ENCODE results near the gene MAGI2. TPM values are rescaled to one million over a fixed set of nuclear protein-coding genes. Genes with fewer than 3 reads are reported as not detected.

Gene MAGI2
- total RNA-seq, 1 experiment from 2014 or later, result 0.52 TPM

DNA sequence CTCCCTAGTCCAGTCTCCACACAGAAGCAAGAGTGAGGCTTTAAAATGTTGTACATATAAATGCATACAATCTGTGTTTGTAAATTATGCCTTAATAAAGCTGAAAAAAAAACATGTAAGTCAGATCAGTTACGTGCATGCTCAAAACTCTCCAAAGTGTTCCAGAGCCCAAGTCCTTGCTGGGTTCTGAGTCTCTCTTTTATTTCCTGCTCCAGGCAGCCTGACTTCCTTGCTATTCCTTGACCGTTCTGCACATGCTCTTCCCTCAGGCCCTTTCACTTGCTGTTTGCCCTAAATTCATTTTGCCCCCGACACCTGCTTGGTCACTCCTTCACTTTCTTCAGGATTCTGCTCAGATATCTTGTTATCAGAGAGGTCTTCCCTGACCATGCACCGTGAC, 884.8 kb downstream of the MAGI2 start:
- H3K4me1 Mint-ChIP-seq (ENCODE audit: low read depth, unreplicated experiment), result no peaks in the 10 kb centered on the region
- H3K4me3 Mint-ChIP-seq (ENCODE audit: low read depth, unreplicated experiment), result no peak overlapping the region
- no peaks in the 10 kb centered on the region for H3K27me3 Mint-ChIP-seq (ENCODE audit: unreplicated experiment)
- H3K27ac Mint-ChIP-seq (ENCODE audit: unreplicated experiment), result no peak overlapping the region
- TF ChIP-seq, protein P1, sequence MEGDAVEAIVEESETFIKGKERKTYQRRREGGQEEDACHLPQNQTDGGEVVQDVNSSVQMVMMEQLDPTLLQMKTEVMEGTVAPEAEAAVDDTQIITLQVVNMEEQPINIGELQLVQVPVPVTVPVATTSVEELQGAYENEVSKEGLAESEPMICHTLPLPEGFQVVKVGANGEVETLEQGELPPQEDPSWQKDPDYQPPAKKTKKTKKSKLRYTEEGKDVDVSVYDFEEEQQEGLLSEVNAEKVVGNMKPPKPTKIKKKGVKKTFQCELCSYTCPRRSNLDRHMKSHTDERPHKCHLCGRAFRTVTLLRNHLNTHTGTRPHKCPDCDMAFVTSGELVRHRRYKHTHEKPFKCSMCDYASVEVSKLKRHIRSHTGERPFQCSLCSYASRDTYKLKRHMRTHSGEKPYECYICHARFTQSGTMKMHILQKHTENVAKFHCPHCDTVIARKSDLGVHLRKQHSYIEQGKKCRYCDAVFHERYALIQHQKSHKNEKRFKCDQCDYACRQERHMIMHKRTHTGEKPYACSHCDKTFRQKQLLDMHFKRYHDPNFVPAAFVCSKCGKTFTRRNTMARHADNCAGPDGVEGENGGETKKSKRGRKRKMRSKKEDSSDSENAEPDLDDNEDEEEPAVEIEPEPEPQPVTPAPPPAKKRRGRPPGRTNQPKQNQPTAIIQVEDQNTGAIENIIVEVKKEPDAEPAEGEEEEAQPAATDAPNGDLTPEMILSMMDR (IDR thresholded peaks at IDR 0.05; ENCODE audit: unreplicated experiment), result no peak
- BruUV-seq (replicated peaks), result no TSS peak
- intact Hi-C loops (cut with micrococcal nuclease; ENCODE audit: unreplicated experiment), result no loop called here
- H3K36me3 Mint-ChIP-seq (ENCODE audit: insufficient read depth, unreplicated experiment), result no peaks in the 10 kb centered on the region
- H3K9me3 Mint-ChIP-seq (ENCODE audit: low read depth, unreplicated experiment), result no peaks in the 10 kb centered on the region
- no peak for DNase-seq
- CTCF ChIA-PET, result no interaction called here

DNA sequence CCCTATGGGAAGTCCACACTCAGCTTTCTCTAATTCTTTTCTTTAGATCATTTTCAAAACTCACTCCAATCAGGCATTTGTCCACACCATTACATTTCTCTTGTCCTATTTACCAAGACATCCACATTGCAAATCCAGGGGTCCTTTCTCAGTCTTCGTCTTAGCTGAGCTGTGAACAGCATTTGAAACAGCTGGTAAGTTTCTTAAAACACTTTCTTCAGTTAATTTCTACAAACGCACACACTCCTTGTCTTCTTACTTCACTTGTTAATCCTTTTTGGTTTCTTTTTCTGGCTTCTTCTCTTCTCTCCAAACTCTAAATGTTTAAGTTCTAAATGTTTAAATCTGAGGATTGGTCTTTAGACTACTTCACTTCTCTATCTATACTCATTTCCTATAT, 885.6 kb downstream of the MAGI2 start:
- TF ChIP-seq, protein P1 (IDR thresholded peaks at IDR 0.05; ENCODE audit: unreplicated experiment), result no peak
- Mint-ChIP-seq H3K9me3 (ENCODE audit: low read depth, unreplicated experiment) (no peaks in the 10 kb centered on the region), H3K4me1 (ENCODE audit: low read depth, unreplicated experiment) (no peaks in the 10 kb centered on the region), H3K27ac (ENCODE audit: unreplicated experiment) (no peak overlapping the region), H3K36me3 (ENCODE audit: insufficient read depth, unreplicated experiment) (no peaks in the 10 kb centered on the region), H3K4me3 (ENCODE audit: low read depth, unreplicated experiment) (no peak overlapping the region), H3K27me3 (ENCODE audit: unreplicated experiment) (no peaks in the 10 kb centered on the region)
- intact Hi-C loops (cut with micrococcal nuclease; ENCODE audit: unreplicated experiment), result no loop called here
- BruUV-seq (replicated peaks), result no TSS peak
- CTCF ChIA-PET, result no interaction called here
- no peak for DNase-seq

DNA sequence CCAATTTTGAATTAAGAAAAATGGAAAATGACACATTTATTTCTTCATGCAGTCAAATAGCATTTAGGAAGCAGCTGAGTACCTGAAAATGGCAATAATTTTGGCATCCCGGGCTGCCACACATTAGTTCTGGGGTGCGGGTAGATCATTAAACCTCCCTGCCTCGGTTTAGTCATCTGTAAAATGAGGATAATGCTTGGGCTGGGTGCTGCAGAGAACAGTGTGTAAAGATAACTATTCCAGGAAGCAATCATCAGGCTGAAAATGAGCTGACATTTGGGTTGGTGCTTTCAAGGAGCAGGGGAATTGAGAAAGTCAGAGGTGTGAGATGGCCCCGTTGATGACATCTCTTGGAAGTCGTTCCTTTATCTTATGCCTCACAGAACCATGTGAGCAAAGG, 887.7 kb downstream of the MAGI2 start:
- no peak for DNase-seq
- intact Hi-C loops (cut with micrococcal nuclease; ENCODE audit: unreplicated experiment), result no loop called here
- H3K4me3 Mint-ChIP-seq (ENCODE audit: low read depth, unreplicated experiment), result no peak overlapping the region
- H3K9me3 Mint-ChIP-seq (ENCODE audit: low read depth, unreplicated experiment), result no peaks in the 10 kb centered on the region
- H3K36me3 Mint-ChIP-seq (ENCODE audit: insufficient read depth, unreplicated experiment), result no peaks in the 10 kb centered on the region
- no peaks in the 10 kb centered on the region for H3K4me1 Mint-ChIP-seq (ENCODE audit: low read depth, unreplicated experiment)
- no TSS peak for BruUV-seq (replicated peaks)
- no peak overlapping the region for H3K27ac Mint-ChIP-seq (ENCODE audit: unreplicated experiment)
- CTCF ChIA-PET, result no interaction called here
- TF ChIP-seq, protein P1 (IDR thresholded peaks at IDR 0.05; ENCODE audit: unreplicated experiment), result no peak
- H3K27me3 Mint-ChIP-seq (ENCODE audit: unreplicated experiment), result peaks cover 9% of the 10 kb centered on the region

DNA sequence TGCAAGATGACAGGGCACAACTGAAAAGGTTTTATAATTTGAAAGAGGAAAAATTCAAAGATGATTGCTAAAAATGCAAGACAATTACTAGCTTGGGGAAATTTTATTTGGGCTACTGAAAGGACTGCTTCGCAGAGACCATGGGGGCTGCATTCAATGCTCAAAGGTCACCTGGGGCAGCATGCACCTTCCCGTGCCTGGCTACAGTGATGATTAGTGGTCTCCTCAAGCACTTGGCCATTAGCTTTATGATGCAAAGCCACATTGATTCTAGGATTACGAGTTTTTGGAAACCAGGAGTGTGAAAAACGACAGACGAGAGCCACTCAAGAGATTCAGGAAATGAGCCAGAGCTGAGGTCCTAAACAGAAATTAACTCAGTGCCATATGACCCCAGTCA, 890.3 kb downstream of the MAGI2 start:
- Mint-ChIP-seq H3K4me3 (ENCODE audit: low read depth, unreplicated experiment) (no peak overlapping the region), H3K27ac (ENCODE audit: unreplicated experiment) (no peak overlapping the region), H3K27me3 (ENCODE audit: unreplicated experiment) (peaks cover 16% of the 10 kb centered on the region), H3K4me1 (ENCODE audit: low read depth, unreplicated experiment) (no peaks in the 10 kb centered on the region), H3K36me3 (ENCODE audit: insufficient read depth, unreplicated experiment) (no peaks in the 10 kb centered on the region), H3K9me3 (ENCODE audit: low read depth, unreplicated experiment) (no peaks in the 10 kb centered on the region)
- DNase-seq, result no peak
- TF ChIP-seq, protein P1 (IDR thresholded peaks at IDR 0.05; ENCODE audit: unreplicated experiment), result no peak
- intact Hi-C loops (cut with micrococcal nuclease; ENCODE audit: unreplicated experiment), result no loop called here
- BruUV-seq (replicated peaks), result no TSS peak
- CTCF ChIA-PET, result no interaction called here

DNA sequence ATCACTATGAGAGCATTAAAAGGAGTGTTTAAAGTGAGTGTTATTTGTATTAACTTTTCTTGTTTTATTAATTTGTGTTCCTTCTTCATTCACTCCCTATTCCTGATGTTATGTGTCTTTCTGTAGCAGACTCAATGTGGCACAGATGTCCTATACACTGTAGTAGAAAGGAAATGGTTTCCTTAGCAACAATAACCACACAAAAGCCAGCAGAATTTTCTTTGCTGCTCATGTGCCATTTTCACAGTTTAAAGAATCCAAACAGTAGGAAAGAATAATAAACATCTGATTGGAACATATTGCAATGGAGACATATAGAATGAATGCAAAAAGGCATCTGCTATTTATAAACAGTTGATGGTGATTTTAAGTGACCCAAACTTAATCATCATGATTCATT, 891.3 kb downstream of the MAGI2 start:
- CTCF ChIA-PET, result no interaction called here
- Mint-ChIP-seq H3K4me3 (ENCODE audit: low read depth, unreplicated experiment) (no peak overlapping the region), H3K4me1 (ENCODE audit: low read depth, unreplicated experiment) (no peaks in the 10 kb centered on the region), H3K36me3 (ENCODE audit: insufficient read depth, unreplicated experiment) (no peaks in the 10 kb centered on the region), H3K27me3 (ENCODE audit: unreplicated experiment) (peaks cover 16% of the 10 kb centered on the region), H3K27ac (ENCODE audit: unreplicated experiment) (no peak overlapping the region), H3K9me3 (ENCODE audit: low read depth, unreplicated experiment) (no peaks in the 10 kb centered on the region)
- TF ChIP-seq, protein P1 (IDR thresholded peaks at IDR 0.05; ENCODE audit: unreplicated experiment), result no peak
- no peak for DNase-seq
- BruUV-seq (replicated peaks), result no TSS peak
- intact Hi-C loops (cut with micrococcal nuclease; ENCODE audit: unreplicated experiment), result no loop called here
